WTC11 (cell line): Measurements from ENCODE around the gene TMEM158.

Experiments used
- ARID4B ChIP-seq: sonication (generic); formaldehyde crosslinking; IDR thresholded peaks from 2 replicates; pipeline ENCODE4 v1.8.0; 2023; ENCODE audit warnings: missing genetic modification reagents, mild to moderate bottlenecking, borderline replicate concordance
- ESRRA ChIP-seq: sonication (generic); formaldehyde crosslinking; IDR thresholded peaks from 2 replicates; pipeline ENCODE4 v1.8.1; 2022; ENCODE audit warnings: mild to moderate bottlenecking, missing genetic modification reagents, borderline replicate concordance

- TF ChIP-seq ARID4B (CRISPR knock-in tag) (no peak), ESRRA (CRISPR knock-in tag) (no peak)
These were observed 45.2 kb downstream of the TMEM158 start for GRCh38 chr3:45180899-45181298.
